HG03095 (cell line): ENCODE data around the gene SWAP70.

Source experiments
- ATAC-seq: cut with Tn5 transposase; IDR thresholded peaks from one replicate; pipeline ENCODE4 v1.9.1; 2021; ENCODE audit warnings: moderate library complexity; ENCODE audit not compliant: unreplicated experiment

Gene SWAP70

DNA sequence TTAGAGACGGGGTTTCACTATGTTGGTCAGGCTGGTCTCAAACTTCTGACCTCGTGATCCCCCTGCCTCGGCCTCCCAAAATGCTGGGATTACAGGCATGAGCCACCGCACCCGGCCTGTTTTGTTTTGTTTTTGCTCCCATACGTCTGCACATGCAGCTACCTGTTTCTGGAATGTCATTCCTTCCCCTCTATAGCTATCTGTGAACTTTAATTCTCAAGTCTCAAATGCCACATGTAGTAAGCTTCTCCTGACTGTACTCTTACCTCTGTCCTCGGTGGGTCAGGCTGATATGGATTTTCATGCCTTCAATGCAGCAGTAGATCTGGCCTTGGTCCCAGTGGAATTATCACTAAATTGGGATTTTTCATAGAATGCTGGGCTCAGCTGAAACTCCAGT is 12.4 kb upstream of the SWAP70 start:
- ATAC-seq: no peak

DNA sequence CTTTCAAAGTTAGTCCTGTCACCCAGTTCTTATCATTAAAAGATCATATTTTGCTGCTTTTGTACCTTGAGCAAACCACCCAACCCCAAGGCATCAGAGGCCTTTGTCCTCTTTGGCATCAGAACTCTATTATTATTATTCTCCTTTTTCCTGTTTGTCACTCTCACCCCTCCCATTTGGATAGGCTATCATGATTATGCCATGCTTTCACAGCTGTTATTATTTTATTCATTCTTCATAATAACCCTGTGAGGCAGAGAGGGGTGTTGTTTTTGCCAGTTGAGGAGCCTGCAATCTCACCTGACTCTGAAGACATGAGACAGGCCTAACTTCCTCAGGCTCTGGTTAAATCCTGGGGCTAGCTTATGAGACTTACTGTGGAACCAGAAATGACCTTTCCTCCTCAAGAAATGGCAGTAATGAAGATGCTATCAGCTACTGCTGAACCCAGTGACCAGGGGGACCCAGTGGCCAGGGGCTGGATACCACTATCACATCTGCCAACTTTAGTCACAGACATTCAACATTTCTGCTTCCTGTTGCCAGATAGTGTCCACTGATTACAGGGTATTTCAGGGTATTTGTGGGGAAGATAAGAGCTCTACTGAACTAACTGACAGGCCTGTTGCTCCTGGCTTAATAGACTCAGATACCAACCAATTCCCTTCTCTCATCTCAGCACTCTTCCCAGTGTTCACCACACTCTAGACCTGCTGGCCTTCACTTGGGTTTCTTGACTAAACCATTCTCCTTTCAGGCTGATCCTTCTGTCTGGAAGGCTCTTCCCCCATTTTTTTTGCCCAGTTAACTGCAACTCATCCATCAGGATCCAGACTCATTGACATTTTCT is 11.8 kb upstream of the SWAP70 start:
- ATAC-seq: no peak

GRCh38 chr11:9653871-9654270 is 10.0 kb upstream of the SWAP70 start:
- no peak for ATAC-seq

DNA sequence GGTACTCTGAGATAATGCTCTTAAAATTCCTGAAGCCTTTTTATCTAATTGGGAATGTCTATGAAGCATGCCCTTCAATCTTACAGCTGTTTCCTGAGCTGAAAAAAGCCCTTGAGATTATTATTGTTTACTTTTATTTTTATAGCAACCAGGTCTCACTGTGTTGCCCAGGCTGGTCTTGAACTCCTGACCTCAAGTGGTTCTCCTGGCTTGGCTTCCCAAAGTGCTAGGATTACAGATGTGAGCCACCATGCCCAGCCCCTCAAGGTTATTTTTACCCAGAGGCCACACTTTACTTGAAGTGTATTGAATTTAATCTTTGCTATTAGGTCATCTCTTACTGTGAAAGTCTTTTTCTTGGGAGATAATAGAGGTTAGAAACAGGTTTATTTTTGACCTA is 7.0 kb upstream of the SWAP70 start:
- no peak for ATAC-seq

- no peak for ATAC-seq
Observed at GRCh38 chr11:9657531-9657930, 6.3 kb upstream of the SWAP70 start.

DNA sequence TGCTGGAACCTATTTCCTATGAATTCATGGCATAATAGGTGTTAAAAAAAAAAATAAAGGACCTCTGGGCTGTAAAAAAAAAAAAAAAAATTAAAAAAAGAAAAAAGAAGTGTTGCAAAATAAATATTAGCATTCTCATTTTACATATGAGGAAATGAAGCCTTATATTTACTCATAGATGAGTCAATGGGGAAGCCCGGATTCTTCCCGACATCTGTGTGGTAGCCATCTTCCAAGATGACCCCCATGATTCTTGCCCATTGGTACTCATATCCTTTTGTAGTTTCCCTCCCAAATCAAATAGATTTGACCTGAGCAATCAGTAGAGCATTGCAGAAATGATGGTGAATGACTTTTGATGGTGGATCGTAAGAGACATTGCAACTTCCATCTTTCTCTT is 3.0 kb upstream of the SWAP70 start:
- no peak for ATAC-seq

DNA sequence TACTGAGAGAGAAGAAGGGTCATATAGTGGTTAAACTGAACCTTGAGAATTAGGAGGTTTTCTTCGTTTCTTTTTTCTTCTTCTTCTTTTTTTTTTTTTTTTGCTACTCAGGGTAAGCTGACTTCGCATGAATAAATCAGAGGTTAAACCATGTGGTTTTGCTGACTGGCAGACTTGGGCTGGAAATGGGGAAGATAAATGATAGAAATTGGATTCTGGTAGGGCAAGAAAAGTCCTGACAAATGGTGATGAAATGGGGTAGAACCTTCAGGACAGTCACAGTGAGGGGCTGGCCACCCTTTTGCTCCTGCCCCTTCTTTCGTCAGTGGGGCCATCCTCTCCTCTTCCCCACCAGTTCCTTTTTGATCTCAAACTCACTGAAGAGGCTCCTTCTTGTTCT is 1.6 kb upstream of the SWAP70 start:
- no peak for ATAC-seq

DNA sequence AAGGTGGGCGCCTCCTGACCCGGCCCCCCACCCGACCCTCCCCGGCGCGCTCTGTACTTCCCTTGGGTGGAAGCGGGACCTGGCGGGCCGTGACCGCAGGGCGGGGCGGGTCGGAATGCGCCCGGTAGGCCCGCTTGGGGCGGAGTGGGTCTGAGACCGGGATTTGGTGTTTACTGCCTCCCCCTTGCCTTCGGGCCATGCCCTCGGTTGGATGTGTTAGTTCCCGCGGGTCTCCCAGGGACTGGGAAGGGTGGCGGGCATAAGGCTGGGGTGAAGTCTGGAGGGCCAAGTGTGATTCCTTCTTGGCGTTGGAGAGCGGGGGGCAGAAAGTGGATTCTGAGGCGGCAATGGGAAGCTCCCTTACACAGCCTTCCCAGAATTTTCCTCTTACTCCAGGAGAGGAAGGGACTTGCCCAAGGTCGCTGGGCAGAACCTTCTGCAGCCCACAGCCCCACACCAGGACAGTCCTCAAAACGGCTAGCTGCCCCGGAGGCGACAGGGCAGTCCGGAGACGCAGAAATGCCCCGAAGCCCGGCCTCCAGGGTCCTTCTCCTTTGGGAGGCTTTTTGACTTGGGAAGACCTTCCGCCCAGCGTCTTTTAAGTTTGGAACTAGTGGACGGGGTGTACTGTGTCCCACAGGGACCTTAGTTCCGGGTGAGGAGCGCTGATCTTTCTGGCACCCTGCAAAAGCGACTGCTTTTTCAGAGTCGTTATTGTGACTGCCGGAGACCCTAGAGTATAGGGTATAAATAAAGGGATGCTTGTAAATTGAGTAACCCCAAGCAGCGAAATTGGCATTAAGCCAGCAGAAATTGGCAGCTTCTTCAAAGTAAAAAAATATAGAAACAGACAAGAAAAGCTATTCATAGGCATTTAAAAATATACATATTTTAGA is 647 bp downstream of the SWAP70 start:
- ATAC-seq: peak; percentile 36

DNA sequence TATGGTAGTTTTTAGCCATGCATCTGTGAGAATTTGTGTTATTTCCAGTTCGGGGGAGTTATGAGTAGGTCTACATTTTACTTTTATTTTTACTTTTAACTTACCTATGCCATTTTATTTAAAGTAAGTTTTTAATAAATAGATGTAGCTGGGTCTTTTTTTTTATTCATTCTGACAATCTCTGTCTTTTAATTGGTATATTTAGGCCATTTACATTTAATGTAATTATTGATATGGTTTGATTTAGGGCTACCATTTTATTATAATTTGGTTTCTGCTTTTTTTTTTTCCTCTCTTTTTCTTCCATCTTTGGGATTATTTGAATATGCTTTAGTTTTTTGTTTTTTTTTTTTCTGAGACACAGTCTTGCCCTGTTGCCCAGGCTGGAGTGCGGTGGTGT is 1.9 kb downstream of the SWAP70 start:
- no peak for ATAC-seq

DNA sequence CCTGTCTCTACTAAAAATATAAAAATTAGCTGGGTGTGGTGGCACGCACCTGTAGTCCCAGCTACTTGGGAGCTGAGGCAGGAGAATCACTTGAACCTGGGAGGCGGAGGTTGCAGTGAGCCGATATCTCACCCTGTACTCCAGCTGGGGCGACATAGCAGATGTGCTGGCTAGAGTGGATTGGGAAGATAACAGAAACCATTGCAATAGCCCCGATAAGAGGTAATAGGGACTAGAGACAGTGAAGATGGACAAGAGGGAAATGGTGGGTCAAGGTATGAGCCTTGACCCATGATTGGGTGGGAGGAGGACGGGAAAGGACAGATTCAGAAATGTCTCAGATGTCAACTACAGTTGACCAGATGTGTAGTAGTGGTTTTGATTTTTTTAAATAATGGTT is 6.1 kb downstream of the SWAP70 start:
- no peak for ATAC-seq

- no peak for ATAC-seq
Observed at GRCh38 chr11:9672288-9672916, 8.5 kb downstream of the SWAP70 start.

GRCh38 chr11:9672918-9673317 is 9.0 kb downstream of the SWAP70 start:
- ATAC-seq: no peak

- no peak for ATAC-seq
Observed at GRCh38 chr11:9675691-9676090, 11.8 kb downstream of the SWAP70 start.

- no peak for ATAC-seq
Observed at GRCh38 chr11:9677951-9678350, 14.1 kb downstream of the SWAP70 start.

DNA sequence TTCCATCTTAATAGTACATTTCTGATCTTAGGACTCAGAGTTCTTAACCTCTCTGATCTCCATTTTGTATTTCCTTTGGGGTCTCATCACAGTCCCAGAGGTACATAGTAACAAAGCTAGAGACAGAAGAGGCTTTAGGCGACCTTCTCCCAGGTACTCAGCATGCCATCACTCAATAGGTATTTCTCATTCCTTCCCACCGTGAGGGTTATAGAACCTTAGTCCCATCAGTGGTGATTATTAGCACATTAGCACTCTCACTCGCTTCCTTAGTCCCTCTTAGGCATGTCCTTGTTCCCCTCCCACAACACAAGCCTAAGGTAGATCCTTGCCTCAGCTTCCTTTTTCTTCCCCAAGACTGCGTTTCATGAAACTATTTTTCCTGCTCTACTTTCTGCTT is 14.7 kb downstream of the SWAP70 start:
- ATAC-seq: no peak

GRCh38 chr11:9680028-9680427 is 16.2 kb downstream of the SWAP70 start:
- no peak for ATAC-seq

- ATAC-seq: no peak
Observed at GRCh38 chr11:9681583-9682372, 17.9 kb downstream of the SWAP70 start.

GRCh38 chr11:9687711-9688477 is 24.0 kb downstream of the SWAP70 start:
- no peak for ATAC-seq

DNA sequence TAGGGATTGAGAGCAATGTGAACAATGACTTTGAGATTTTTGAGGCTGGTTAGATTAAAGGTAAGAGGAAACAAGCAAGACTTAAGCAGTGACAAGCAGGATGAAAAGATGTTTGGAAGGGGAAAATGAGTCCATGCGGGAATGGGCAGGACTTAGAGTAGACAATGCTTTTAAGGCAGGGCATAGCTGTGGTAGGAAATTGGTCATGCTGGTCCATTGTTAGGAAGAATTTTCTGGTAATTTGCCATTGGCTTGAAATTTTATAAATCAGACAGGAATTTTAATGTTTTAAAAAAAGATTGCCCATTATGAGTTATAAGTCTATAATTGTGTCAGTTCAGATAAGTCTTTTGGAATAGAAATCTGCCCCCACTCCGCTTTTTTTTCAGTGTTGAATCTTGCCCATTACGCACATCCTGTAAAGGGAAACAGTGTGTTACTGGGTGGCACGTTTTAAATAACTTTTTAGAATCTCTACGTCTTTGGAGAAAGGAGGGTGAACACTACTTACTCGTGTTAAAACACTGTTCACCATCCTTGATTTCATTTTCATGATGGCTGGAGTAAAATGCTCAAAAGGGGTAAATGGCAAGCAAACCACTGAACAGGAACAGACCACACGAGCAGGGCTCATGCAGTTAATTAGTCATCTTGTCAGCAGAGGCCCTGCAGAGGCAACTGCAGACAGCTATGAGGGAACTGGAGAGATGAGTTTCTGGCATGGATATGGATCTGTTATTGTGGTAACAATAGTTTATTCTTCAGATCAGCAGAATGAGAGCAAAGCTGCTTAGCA is 25.0 kb downstream of the SWAP70 start:
- peak; percentile 51 for ATAC-seq
